SIG-M5 treated with dmso at 0.1 percent for 504 hours (cell line): ENCODE results near the gene TBC1D12.
"Not testable (repeated sequence)": the region's sequence is repeated elsewhere in the genome, so short reads cannot be mapped to it uniquely, and the experiment has no call there.

ENCODE experiments used
- DNase-seq: peaks from one replicate; lab custom pipeline; 2025; ENCODE audit not compliant: unreplicated experiment; lab: John Stamatoyannopoulos, UW

Gene TBC1D12

DNA sequence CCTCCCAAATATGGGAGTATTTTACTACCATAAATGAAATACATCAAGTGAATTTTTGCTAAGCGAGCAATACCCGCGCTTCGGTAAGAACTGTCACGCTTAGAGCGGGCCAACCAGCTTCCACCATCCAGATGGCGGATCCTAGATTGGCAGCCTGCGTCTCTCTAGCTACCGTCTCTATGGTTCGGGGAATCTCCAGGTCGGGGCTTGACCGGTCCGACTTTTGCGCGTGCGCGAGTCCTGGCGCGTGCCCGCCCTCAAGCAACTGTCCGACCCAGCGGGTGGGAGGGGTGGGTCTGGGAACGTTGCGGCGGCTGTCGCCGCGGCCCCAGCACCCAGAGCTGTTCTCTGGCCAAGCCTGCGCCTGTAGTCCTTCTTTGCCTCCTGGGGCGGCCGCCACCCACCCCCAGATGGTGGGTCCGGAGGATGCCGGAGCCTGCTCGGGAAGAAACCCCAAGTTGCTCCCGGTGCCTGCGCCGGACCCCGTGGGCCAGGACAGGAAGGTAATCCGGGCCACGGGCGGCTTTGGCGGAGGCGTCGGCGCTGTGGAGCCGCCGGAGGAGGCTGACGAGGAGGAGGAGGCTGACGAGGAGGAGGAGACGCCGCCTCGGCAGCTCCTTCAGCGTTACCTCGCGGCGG, at the start of gene TBC1D12:
Gene TBC1D12, plus strand, starts transcription at position 338 of the 639 bp plus-strand sequence. Its CDS starts 73 bp downstream, at position 411.
- peak; percentile 71 for DNase-seq

GRCh38 chr10:94353336-94353735, 49.0 kb upstream of the TBC1D12 start:
- DNase-seq: no peak

DNA sequence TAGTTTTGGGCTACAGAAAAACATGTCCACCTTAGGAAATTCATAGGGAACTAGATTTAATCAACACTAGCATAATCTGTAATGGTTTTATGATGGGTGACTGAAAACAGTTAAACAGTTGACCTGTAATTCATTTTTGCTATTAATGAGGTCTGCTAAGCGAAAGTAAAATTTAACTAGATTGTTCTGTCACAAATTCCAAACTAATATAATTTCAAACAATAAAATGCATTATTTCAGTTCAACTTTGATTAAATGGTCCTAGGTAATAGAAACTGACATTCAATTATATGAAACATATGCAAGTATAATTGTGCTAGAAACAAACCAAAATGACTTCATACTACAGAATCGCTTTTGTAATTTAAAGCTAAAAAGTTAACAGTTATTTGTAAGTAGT, 46.5 kb upstream of the TBC1D12 start:
- DNase-seq: no peak

DNA sequence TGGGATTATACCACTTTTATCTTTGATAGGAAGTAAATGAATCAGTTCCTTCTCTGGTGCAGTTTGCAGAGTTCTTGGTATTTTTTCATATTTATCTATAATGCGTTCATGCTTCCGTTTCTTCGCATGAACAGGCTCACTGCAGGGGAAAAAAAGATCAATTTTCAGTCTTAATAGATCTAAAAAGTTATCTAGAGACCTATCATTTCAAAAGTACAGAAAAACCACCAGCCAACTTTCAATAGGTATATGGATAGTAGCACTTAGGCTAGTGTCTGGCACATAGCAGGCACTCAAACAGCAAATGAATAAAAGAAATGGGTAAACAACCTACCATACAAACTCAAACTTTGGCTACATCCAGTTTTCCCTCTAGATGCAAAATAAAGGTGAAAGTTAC, 45.1 kb upstream of the TBC1D12 start:
- no peak for DNase-seq

DNA sequence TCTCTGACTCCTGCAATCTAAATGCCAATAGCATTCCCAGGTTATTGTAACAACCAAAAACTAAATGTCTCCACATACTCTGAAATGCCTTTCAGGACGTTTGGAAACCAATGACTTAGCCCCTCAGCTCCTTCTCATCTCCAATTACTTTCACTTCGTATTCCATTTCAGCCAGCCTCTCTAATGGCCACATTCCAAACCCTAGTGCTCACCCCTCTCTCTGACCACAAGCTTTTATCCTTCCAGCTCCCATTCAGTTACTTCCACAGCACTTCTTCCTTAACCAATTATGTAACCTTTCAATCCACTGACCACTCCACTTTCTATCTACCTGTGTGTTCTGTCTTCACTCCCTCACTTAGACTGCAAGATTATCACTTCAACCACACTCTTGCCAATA, 43.9 kb upstream of the TBC1D12 start:
- DNase-seq: no peak

GRCh38 chr10:94361171-94361794, 41.1 kb upstream of the TBC1D12 start:
- DNase-seq: peak; percentile 3

GRCh38 chr10:94362360-94363250, 39.7 kb upstream of the TBC1D12 start, which contains the start of gene NOC3L:
NOC3L (minus strand) TSS chr10:94362939; CDS start chr10:94362838, 101 bp downstream.
- DNase-seq: peak; percentile 83

DNA sequence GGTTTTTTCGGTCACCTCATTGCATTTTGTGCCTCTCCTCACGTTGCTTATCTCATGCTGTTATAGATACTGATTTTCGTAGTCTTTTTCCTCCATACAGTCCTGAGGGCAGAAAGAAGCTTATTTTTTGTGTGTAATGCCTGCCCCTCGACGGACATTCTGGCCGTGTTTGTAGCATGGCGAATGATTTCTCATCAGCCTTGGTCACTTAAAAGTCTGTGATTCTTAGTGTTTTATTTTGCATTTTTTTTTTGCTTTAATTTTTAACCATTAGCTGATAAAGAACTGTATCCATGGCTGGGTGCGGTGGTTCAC, 39.1 kb upstream of the TBC1D12 start:
- DNase-seq: no peak

GRCh38 chr10:94364482-94364881, 37.9 kb upstream of the TBC1D12 start:
- DNase-seq: no peak

DNA sequence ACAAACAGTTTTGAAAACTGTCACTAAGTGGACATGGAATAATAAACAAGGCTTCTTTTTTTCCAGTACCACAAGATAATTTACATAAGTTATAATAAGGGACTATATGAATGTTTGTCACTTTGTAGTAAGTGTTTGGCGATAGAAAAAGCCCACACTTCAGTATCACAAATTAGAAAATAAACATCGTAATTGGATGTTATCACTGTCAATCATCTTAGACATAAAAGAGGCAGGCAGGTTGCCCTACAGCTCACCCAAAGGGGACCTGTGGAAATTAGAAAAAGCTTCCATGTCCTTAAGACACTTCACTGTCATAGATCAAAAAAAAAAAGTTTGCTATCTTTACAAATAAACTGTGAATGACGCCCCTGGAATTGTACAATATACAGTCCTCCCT, 36.0 kb upstream of the TBC1D12 start:
- no peak for DNase-seq

DNA sequence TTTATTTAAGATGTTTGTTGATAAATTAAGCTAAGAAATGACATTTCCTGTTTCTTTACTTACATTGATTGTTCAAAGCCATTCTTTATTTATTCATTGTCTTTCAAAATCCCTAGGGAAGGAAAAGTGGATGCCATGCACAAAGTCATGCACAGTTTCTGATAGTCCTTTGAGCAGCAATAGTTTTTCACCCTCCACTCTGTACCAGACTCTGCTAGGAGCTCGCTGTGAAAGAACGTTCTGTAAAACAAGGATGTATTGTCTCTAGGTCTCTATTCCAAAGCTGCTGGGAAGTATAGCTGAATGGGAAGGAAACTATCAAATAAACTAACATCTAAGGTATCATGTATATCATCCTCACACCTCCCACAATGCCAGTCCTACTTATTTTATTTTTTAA, 31.8 kb upstream of the TBC1D12 start:
- DNase-seq: no peak

GRCh38 chr10:94375374-94375773, 27.0 kb upstream of the TBC1D12 start:
- no peak for DNase-seq

DNA sequence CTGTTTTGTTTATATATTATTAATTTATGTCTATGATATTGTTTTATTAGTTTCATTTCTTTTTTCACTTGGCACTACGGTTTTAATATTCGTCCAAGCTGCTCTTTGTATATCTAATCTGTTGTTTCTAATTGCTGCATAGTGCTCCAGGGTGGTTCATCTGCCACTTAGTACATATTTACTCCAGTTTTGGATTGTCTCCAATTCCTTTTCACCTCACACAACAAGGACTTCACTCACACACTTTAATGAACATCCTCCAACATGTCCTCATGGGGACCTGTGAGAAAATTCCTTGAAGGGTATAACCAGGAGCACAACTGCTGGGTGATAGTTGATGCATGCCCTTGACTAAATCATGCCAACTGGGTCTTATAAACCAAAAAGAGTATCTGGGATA, 25.5 kb upstream of the TBC1D12 start:
- no peak for DNase-seq

- DNase-seq: peak; percentile 85
These were observed 18.8 kb upstream of the TBC1D12 start for GRCh38 chr10:94383530-94383929.

- not testable (repeated sequence) for DNase-seq
These were observed 16.6 kb upstream of the TBC1D12 start for GRCh38 chr10:94385733-94386132.

- DNase-seq: not testable (repeated sequence)
These were observed 10.2 kb upstream of the TBC1D12 start for GRCh38 chr10:94392117-94392516.

GRCh38 chr10:94397549-94398370, 4.6 kb upstream of the TBC1D12 start:
- DNase-seq: no peak

DNA sequence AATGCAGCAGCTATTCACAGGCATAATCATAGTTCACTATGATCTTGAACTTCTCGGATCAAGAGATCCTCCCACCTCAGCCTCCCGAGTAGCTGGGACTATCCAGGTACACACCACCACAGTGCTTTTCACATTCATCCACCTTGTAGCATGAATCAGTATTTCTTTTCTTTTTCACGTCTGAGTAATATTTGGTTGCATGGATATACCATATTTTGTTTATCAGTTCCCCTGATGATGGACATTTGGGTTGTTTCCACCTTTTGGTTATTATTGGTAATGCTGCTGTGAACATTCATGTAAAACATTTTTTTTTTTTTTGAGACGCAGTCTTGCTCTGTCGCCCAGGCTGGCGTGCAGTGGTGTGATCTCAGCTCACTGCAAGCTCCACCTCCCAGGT, 3.6 kb upstream of the TBC1D12 start:
- DNase-seq: no peak

DNA sequence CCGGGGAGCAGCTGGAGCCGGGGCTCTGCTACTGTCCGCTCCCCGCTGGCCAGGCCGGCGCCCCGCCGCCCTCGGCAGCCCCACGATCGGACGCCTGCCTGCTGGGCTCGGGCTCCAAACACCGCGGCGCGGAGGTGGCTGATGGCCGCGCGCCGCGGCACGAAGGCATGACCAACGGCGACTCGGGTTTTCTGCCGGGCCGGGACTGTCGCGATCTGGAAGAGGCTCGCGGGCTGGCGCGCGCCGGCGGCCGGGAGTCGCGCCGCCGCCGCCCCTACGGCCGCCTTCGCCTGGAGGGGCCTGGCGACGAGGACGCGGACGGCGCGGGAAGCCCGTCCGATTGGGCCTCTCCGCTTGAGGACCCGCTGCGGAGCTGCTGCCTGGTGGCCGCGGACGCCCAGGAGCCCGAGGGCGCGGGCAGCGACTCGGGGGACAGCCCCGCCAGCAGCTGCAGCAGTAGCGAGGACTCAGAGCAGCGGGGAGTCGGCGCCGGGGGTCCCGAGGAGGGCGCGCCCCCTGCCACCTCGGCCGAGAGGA, 570 bp downstream of the TBC1D12 start:
- DNase-seq: no peak

DNA sequence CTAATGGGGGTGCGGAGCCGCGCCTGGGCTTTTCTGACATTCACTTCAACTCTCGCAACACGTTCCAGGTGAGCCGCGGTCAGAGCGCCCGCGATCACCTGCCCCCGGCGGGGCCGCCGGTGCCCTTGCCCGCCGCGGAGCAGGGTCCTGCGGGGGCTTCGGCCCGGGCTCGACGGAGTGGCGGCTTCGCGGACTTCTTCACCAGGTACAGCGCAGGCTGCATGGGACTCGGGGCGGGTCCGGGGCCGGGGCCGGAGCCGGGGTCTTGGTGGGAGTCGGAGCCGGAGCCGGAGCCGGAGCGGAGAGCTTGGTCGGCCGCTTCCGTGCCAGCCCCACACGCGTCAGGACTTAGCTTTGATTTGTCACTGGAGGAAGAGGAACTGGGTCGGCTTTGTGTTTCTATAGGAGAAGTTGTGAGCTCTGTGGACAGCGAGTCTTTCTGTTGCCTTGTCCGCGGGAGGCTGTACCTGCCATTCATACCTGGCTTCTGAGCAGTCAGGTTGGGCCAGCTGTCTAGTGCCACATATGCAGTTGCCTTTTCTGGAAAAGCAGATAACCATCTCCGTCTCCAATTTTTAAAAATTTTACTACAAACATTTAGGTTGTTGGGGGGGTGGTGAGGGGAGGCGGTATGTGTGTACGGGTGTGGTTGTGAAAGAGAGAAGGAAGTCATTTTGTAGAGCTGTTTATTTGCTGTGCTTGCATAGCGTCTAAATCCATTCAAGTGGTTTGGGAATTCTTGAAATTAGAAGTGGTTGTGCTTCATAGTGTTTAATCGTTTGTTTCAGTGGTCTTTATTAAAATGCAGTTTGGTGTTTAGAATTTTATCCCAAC, 1.3 kb downstream of the TBC1D12 start:
- DNase-seq: peak; percentile 89
